AML-193 (cell line): ENCODE results near the gene GFM1.
A peak's percentile ranks its signal among the peaks of the same experiment; 100 is the strongest.

Experiments
- DNase-seq, 2 experiments: peaks; one replicate each; lab custom pipeline; 2025; lab: John Stamatoyannopoulos, UW

The GFM1 gene

DNA sequence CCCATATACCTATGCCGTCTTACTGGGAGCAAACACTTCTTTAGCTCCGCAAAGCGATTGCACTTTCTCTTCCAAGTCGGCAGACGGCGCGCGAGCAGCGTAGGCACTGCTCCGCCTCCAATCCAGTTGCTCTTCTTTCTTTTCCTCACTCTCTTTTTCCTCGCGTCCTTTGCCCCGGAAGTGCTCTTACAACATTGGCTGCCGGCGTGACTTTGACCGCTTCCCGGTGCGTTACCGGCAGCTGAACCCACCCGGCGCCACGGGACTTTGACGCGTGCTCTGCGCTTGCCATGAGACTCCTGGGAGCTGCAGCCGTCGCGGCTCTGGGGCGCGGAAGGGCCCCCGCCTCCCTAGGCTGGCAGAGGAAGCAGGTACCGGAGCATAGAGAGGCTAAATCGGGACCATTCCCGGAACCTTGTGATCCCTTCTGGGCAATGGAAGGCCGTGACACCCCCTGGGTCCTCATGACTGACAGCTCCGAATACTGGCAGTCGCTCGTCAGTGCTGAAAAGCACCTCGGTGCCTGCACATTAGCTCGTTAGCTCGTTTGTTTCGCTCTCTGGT is at the start of gene GFM1:
Gene GFM1 (plus strand): TSS at position 183 of the 564 bp plus-strand sequence. CDS start 108 bp downstream, at position 291.
- DNase-seq, result peak; percentile 99

DNA sequence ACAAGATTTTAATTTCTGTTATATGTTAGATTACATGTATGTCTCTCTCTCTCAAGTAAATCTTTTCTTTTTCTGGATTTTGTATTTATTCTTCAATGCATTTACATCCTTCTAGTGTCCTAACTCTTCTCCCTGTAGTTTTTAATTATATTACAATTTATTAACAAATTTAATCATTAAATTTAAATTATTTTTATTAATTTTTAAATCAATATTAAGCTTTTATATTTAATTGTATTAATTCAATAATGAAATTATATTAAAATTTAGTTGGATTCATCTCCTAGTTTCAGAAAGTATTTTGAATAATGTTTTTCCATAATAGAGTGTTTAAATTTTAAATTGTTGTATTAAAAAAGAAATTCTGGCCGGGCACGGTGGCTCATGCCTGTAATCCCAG is 43.5 kb upstream of the GFM1 start:
- DNase-seq, result no peak

GRCh38 chr3:158602227-158602626 is 42.1 kb upstream of the GFM1 start:
- DNase-seq, result no peak

GRCh38 chr3:158617982-158618875 is 26.1 kb upstream of the GFM1 start:
- no peak for DNase-seq

GRCh38 chr3:158625881-158626280 is 18.4 kb upstream of the GFM1 start:
- no peak for DNase-seq

GRCh38 chr3:158631981-158632380 is 12.3 kb upstream of the GFM1 start:
- DNase-seq, result no peak

- DNase-seq, result no peak
Observed at GRCh38 chr3:158640646-158641045, 3.7 kb upstream of the GFM1 start.

- DNase-seq, result no peak
Observed at GRCh38 chr3:158642005-158642404, 2.3 kb upstream of the GFM1 start.

GRCh38 chr3:158642474-158643210 is 1.7 kb upstream of the GFM1 start:
- no peak for DNase-seq

DNA sequence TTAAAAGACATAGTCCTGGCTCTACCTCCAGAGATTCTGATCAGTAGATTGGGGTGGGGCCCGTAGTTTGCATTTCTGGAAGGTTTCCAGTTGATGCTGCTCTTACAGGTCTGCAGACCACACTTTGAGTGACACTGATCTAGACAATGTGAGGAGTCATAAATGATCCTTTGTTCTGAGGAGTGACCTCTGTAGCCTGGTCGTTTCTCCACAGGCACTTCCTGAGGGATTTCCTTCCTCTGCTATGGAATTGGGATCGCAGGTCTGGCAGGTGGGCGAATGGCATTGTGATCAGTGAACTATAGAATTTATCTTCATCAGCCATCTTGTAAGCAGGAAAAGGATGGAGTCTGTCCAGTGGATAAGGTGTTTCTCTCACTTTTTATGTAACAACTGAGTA is 5.5 kb downstream of the GFM1 start:
- no peak for DNase-seq

- DNase-seq, result no peak
Observed at GRCh38 chr3:158651192-158651591, 6.9 kb downstream of the GFM1 start.

DNA sequence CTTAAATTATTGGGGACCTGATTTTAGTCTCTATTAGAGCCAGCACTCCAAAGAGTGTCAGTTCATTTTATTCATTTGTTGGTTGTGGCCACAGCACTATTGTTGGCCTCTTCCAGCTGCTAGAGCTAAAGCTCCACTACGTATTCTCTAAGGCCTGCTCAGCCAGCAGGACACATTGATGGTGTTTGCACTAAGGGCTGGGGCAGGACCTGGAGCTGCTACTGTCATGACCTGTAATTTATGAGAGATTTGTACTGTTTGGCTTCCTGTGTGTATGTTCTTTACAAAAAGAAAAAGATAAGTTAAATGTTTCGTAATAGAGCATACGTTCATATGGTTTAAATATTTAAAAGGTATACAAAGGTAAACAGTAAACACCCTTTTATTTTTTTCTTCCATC is 8.1 kb downstream of the GFM1 start:
- DNase-seq, result no peak

GRCh38 chr3:158658889-158659288 is 14.6 kb downstream of the GFM1 start:
- DNase-seq, result no peak

DNA sequence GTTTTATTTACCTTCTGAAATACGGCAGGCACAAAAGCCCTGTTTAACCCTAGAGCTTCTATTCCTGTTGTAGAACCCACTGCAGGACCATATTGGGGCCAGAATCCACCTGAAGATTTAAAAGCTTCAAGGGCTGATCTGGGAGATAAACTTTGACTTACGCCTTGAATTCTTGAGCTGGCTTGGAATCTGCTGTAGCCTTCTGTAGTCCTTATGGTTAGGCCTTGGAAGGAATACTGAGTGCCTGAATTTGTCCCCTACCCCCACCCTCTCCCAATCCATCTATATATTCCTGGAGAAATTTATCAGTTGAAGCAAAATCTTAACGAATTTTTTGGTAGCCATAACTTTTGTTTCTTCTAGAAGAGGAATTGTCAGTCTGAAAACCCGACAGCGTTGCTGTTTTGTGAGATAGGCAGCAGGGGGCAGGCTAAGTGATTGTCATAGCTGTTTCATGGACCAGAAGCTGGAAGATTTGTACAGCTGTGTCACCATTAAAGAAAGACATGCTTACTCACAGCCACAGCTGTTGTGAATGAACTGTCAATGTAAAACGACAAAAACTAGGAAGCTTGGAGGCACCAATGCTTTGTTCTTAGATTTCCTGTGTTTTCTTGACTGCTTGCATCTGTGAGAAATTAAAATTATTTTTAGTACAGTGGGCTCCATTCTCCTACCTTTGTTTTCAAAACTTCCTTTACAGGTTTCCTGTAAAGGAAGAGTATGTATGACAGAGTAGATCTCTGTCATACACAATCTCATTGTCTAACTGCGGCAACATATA is 15.3 kb downstream of the GFM1 start:
- peak; percentile 67 to 80 for DNase-seq

DNA sequence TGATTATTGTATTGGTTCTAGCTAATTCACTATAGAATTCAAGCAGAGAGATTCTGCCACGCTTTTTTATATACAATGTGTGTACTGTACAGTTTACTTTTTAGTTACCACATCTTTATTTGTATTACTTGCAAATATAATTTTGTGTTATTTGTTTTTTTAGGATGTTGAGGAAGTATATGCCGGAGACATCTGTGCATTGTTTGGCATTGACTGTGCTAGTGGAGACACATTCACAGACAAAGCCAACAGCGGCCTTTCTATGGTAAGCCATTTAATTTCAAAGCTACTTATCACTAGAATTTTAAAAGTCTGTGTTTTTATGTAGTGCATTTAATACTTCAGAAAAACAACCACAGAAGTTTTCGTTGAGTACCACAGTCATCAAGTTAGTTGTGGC is 16.4 kb downstream of the GFM1 start:
- DNase-seq, result no peak

DNA sequence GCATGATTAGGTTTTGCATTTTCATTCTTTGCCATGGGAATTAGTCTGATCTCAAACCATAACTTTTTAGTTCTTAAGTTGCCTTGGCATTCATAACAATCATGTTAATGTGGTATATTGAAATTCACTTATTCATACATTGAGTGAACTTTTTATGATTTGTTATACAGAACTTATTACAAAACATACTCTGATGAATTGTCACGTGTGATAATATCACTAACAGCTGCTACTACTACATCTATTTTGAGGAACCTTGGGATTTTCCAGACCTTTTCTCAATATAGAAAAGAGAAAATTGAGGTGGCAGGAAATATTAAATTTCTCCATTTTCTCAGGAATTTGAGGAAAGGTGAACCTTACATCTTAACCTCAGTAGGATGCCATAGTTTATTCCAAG is 18.9 kb downstream of the GFM1 start:
- no peak for DNase-seq

- DNase-seq, result no peak
Observed at GRCh38 chr3:158663832-158664231, 19.5 kb downstream of the GFM1 start.

- no peak for DNase-seq
Observed at GRCh38 chr3:158666416-158666815, 22.1 kb downstream of the GFM1 start.

DNA sequence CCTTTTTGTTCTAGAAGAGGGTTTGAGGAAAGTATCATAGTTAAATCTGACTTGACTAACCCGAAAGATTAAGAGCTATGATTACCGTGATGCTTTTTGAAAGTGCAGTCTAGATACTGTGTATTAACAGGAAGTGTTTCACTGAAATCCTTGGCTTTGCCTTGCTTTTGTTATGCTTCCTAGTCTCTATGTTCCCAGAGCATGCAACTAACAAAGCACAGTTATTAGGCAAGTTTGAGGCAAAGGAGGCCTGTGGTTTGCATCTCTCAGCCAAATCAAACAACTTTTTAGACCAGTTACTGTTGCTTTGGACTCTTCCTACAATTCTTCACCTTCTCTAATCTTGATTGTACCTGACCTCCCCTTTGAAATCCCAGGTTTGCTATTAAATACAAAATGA is 24.2 kb downstream of the GFM1 start:
- DNase-seq, result no peak

- DNase-seq, result no peak
Observed at GRCh38 chr3:158671821-158672214, 27.5 kb downstream of the GFM1 start.

- DNase-seq, result no peak
Observed at GRCh38 chr3:158672215-158673176, 28.2 kb downstream of the GFM1 start, which contains the start of gene LXN. LXN (minus strand) TSS chr3:158672648; CDS start chr3:158672478, 170 bp downstream.
